SK-N-SH (cell line): ENCODE data around the gene CA10. TPM values are rescaled to one million over a fixed set of nuclear protein-coding genes. Genes with fewer than 3 reads are reported as not detected.

Source experiments
- CTCF ChIA-PET: fragments of 300-600, 350-600 bp; formaldehyde crosslinking; extraction: SDS; loops from one replicate; lab custom pipeline; 2021; lab: Yijun Ruan, JAX
- POLR2A ChIA-PET: fragments of 350-600 bp; sonication (Branson Sonifier 250); formaldehyde crosslinking; extraction: SDS; loops from one replicate; lab custom pipeline; 2020; ENCODE audit warnings: antibody characterized with exemption, inconsistent platforms; lab: Yijun Ruan, JAX
- DNase-seq: peaks from one replicate; pipeline ENCODE4 v3.0.0; 2012
- H2AFZ ChIP-seq: fragments of 200-600 bp; sonication (generic); 2 replicates; pipeline ENCODE4 v1.8.1; 2016; ENCODE audit warnings: antibody characterized with exemption, mild to moderate bottlenecking, low read depth
- H3F3A ChIP-seq: fragments of 200-600 bp; sonication (generic); replicated peaks from 2 replicates; pipeline ENCODE3; 2016; ENCODE audit warnings: antibody characterized with exemption, mild to moderate bottlenecking; ENCODE audit not compliant: insufficient read depth
- H3K27ac ChIP-seq, 2 experiments: fragments of 200-500 bp in 1 of 2; fragments of 200-600 bp in 1 of 2; sonication (Bioruptor generic) in 1 of 2; sonication (generic), shearing (Covaris generic) in 1 of 2; 2 replicates each; pipeline versions ENCODE4 v1.5.1 to v1.6.1; 2014 to 2016; ENCODE audit warnings: low read depth in 2 of 2, inconsistent platforms in 1 of 2, low read length in 1 of 2, mild to moderate bottlenecking in 1 of 2, mixed read lengths in 1 of 2
- H3K27me3 ChIP-seq: fragments of 200-600 bp; sonication (generic), shearing (Covaris generic); 2 replicates; pipeline ENCODE4 v1.6.1; 2016; ENCODE audit warnings: mixed run types; ENCODE audit not compliant: insufficient read depth
- H3K36me3 ChIP-seq, 2 experiments: fragments of 200-500 bp in 1 of 2; fragments of 200-600 bp in 1 of 2; sonication (Bioruptor generic) in 1 of 2; sonication (generic) in 1 of 2; replicated peaks in 1 of 2; 2 replicates each; pipeline versions ENCODE3 to v1.5.1; 2014 to 2016; ENCODE audit warnings: low read length in 1 of 2, mild to moderate bottlenecking in 1 of 2; ENCODE audit not compliant: insufficient read depth in 2 of 2, control insufficient read depth in 1 of 2
- H3K4me1 ChIP-seq, 2 experiments: fragments of 200-500 bp in 1 of 2; fragments of 200-600 bp in 1 of 2; sonication (Bioruptor generic) in 1 of 2; sonication (generic), shearing (Covaris generic) in 1 of 2; 2 replicates each; pipeline versions ENCODE4 v1.5.1 to v1.6.1; 2014 to 2016; ENCODE audit warnings: low read depth in 1 of 2, low read length in 1 of 2, mixed run types in 1 of 2; ENCODE audit not compliant: insufficient read depth in 2 of 2, control insufficient read depth in 1 of 2
- H3K4me2 ChIP-seq: fragments of 200-600 bp; sonication (generic), shearing (Covaris generic); 2 replicates; pipeline ENCODE4 v1.6.1; 2017; ENCODE audit warnings: mixed run types
- H3K4me3 ChIP-seq, 2 experiments: fragments of 200-500 bp in 1 of 2; fragments of 200-600 bp in 1 of 2; sonication (Bioruptor generic) in 1 of 2; sonication (generic), shearing (Covaris generic) in 1 of 2; 2 replicates each; pipeline versions ENCODE4 v1.5.1 to v1.8.1; 2014 to 2016; ENCODE audit warnings: low read depth in 2 of 2, inconsistent platforms in 1 of 2, low read length in 1 of 2, mild to moderate bottlenecking in 1 of 2, mixed read lengths in 1 of 2, moderate library complexity in 1 of 2
- H3K79me2 ChIP-seq: fragments of 200-600 bp; sonication (generic); 2 replicates; pipeline ENCODE4 v1.8.1; 2017; ENCODE audit warnings: mild to moderate bottlenecking; ENCODE audit not compliant: insufficient read depth
- H3K9ac ChIP-seq: fragments of 200-600 bp; sonication (generic); 2 replicates; pipeline ENCODE4 v1.6.1; 2017; ENCODE audit warnings: mixed run types
- H3K9me2 ChIP-seq: fragments of 200-600 bp; sonication (generic); 2 replicates; pipeline ENCODE4 v1.6.1; 2017; ENCODE audit warnings: mixed run types
- H3K9me3 ChIP-seq: fragments of 200-600 bp; sonication (generic); 2 replicates; pipeline ENCODE4 v1.6.1; 2017; ENCODE audit warnings: mixed run types, mild to moderate bottlenecking, moderate library complexity
- H4K20me1 ChIP-seq: fragments of 200-600 bp; sonication (generic); 2 replicates; pipeline ENCODE4 v1.6.1; 2017; ENCODE audit warnings: mild to moderate bottlenecking, mixed run types; ENCODE audit not compliant: insufficient read depth
- CHD2 ChIP-seq: fragments of 150-350 bp; IDR thresholded peaks from 2 replicates; pipeline ENCODE4 v1.6.1; 2018; ENCODE audit warnings: low read length; ENCODE audit not compliant: partially characterized antibody
- FOXM1 ChIP-seq: IDR thresholded peaks from 2 replicates; pipeline ENCODE4 v1.4.0; 2012; ENCODE audit warnings: low read depth, mild to moderate bottlenecking
- JUND ChIP-seq: IDR thresholded peaks from 2 replicates; pipeline ENCODE4 v1.4.0; 2012
- MXI1 ChIP-seq: IDR thresholded peaks from 2 replicates; pipeline ENCODE4 v1.6.1; 2012; ENCODE audit warnings: mild to moderate bottlenecking, low read depth, low read length, improper control_type of control experiment
- NFIC ChIP-seq: IDR thresholded peaks from 2 replicates; pipeline ENCODE4 v1.4.0; 2012; ENCODE audit warnings: borderline replicate concordance
- RFX5 ChIP-seq: IDR thresholded peaks from 2 replicates; pipeline ENCODE4 v1.6.1; 2012; ENCODE audit warnings: mild to moderate bottlenecking, improper control_type of control experiment, low read length
- ZBTB33 ChIP-seq: IDR thresholded peaks from 2 replicates; pipeline ENCODE4 v1.4.0; 2012; ENCODE audit warnings: low read depth, borderline replicate concordance
- WGBS: methylation state at CpG from one replicate; pipeline ENCODE4 v1.1.6; 2017; ENCODE audit warnings: low lambda C conversion rate; 5-methylcytosine and 5-hydroxymethylcytosine counted together
- polyA plus RNA-seq, 3 experiments: library from polyadenylated mRNA; depleted of rRNA; stranded (reverse); fragments of >200 nt; gene quantifications; 2 replicates each; pipeline ENCODE4 v1.2.3, GENCODE V29; 2012
- TF ChIP-seq, protein P1 (sequence below): IDR thresholded peaks from 2 replicates; pipeline ENCODE4 v1.4.0; 2012; ENCODE audit warnings: low read depth
- TF ChIP-seq, protein P2 (sequence below): IDR thresholded peaks from 2 replicates; pipeline ENCODE4; 2012

The CA10 gene
- polyA plus RNA-seq, 1 of the 3 experiments (the other 2 are of a cell fraction) = not detected

GRCh38 chr17:51769231-51769630 is 389.3 kb downstream of the CA10 start:
- H3K4me1 ChIP-seq = peaks cover 0 to 3% of the 10 kb centered on the region in 2 experiments; a peak in 1 of 4 replicates
- no peak overlapping the region for H3K27ac ChIP-seq
- TF ChIP-seq, protein P1, sequence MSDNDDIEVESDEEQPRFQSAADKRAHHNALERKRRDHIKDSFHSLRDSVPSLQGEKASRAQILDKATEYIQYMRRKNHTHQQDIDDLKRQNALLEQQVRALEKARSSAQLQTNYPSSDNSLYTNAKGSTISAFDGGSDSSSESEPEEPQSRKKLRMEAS = no peak
- TF ChIP-seq ZBTB33 (no peak), MXI1 (no peak)
- no peaks in the 10 kb centered on the region for H3K9me3 ChIP-seq
- no peaks in the 10 kb centered on the region for H3K9me2 ChIP-seq
- H3K4me2 ChIP-seq = no peak overlapping the region
- no peaks in the 10 kb centered on the region for H3K79me2 ChIP-seq
- 30% methylated on average over 2 of the region's 2 CpGs for whole genome bisulfite sequencing
- ChIA-PET CTCF (interaction anchor here (1.0 to 12.4 kb wide), 4 partner anchors 92 to 470 kb away, joined by 3 to 198 read pairs (median 3); no protein-coding TSS in a partner anchor), POLR2A (no interaction called here)
- H3K36me3 ChIP-seq = no peaks in the 10 kb centered on the region
- H3F3A ChIP-seq = no peaks in the 10 kb centered on the region
- H3K27me3 ChIP-seq = no peaks in the 10 kb centered on the region
- H4K20me1 ChIP-seq = no peaks in the 10 kb centered on the region
- no peak overlapping the region for H2AFZ ChIP-seq
- DNase-seq = no peak
- no peak overlapping the region for H3K9ac ChIP-seq
- no peak overlapping the region for H3K4me3 ChIP-seq

DNA sequence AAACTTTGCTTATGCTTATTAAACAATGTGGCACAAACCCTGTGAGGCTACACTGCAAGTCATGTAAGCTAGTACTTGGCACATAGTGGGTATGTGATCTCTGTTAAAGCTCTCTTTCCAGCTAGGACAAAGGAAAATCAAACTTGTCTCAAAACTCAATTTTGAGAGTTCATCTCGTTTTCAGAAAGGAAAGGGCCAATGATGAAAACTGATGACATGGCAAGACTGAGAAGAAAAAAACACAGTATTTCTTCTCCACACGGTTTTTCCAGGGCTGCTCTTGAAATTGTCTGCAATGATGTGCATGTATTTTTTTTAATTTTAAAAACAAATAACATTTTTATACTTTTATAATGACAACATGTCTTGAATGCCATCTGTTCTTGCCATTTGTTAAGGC is 389.8 kb downstream of the CA10 start:
- ChIA-PET CTCF (interaction anchor here (1.0 to 12.4 kb wide), 4 partner anchors 92 to 470 kb away, joined by 3 to 198 read pairs (median 3); no protein-coding TSS in a partner anchor), POLR2A (no interaction called here)
- H3K4me1 ChIP-seq = peaks cover 0 to 3% of the 10 kb centered on the region in 2 experiments; a peak in 1 of 4 replicates
- H3K9me3 ChIP-seq = no peaks in the 10 kb centered on the region
- H3F3A ChIP-seq = no peaks in the 10 kb centered on the region
- H3K27me3 ChIP-seq = no peaks in the 10 kb centered on the region
- no peak overlapping the region for H3K4me2 ChIP-seq
- H3K4me3 ChIP-seq = no peak overlapping the region
- H3K9me2 ChIP-seq = no peaks in the 10 kb centered on the region
- no peaks in the 10 kb centered on the region for H4K20me1 ChIP-seq
- H3K9ac ChIP-seq = no peak overlapping the region
- H3K27ac ChIP-seq = no peak overlapping the region
- H3K36me3 ChIP-seq = no peaks in the 10 kb centered on the region
- no peak overlapping the region for H2AFZ ChIP-seq
- DNase-seq = no peak
- no peaks in the 10 kb centered on the region for H3K79me2 ChIP-seq
- WGBS = 11% methylated on average over 2 of the region's 2 CpGs
- TF ChIP-seq JUND (no peak), CHD2 (no peak), FOXM1 (no peak), NFIC (no peak), RFX5 (no peak)
- TF ChIP-seq, protein P2, sequence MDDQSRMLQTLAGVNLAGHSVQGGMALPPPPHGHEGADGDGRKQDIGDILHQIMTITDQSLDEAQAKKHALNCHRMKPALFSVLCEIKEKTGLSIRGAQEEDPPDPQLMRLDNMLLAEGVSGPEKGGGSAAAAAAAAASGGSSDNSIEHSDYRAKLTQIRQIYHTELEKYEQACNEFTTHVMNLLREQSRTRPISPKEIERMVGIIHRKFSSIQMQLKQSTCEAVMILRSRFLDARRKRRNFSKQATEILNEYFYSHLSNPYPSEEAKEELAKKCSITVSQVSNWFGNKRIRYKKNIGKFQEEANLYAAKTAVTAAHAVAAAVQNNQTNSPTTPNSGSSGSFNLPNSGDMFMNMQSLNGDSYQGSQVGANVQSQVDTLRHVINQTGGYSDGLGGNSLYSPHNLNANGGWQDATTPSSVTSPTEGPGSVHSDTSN = no peak
